Ovary (tissue), 9 donors: ENCODE data around the gene NEMP2. TPM values are rescaled to one million over a fixed set of nuclear protein-coding genes. Genes with fewer than 3 reads are reported as not detected.

Source experiments
- DNase-seq, 5 donors: peaks; one replicate each; pipeline ENCODE4 v3.0.0-alpha.2; 2019 to 2020
- H3K27ac ChIP-seq, 2 donors: fragments of 200-600 bp; one replicate each; pipeline versions ENCODE4 v1.5.1 to v1.8.0; 2019 to 2022
- H3K27me3 ChIP-seq: fragments of 200-600 bp; one replicate; pipeline ENCODE4 v1.8.0; 2022
- H3K36me3 ChIP-seq: fragments of 200-600 bp; sonication (generic); one replicate; pipeline ENCODE4 v1.5.1; 2019
- H3K4me1 ChIP-seq: one replicate; pipeline ENCODE4 v1.8.1; 2013; ENCODE audit warnings: mild to moderate bottlenecking, moderate library complexity; ENCODE audit not compliant: insufficient read depth
- H3K4me3 ChIP-seq: fragments of 200-600 bp; sonication (generic); one replicate; pipeline ENCODE4 v1.5.1; 2017
- H3K9me3 ChIP-seq, 2 donors: fragments of 200-600 bp in 1 of 2; sonication (generic) in 1 of 2; one replicate each; pipeline versions ENCODE4 v1.5.1 to v1.8.1; 2013 to 2019; ENCODE audit warnings: mild to moderate bottlenecking in 1 of 2, moderate library complexity in 1 of 2
- CTCF ChIP-seq, 3 donors: fragments of 450-650 bp in 2 of 3; fragments of 200-600 bp in 1 of 3; IDR thresholded peaks; one replicate each; pipeline versions ENCODE4 v1.5.1 to v1.8.0; 2016 to 2022; ENCODE audit warnings: antibody characterized with exemption in 3 of 3, mild to moderate bottlenecking in 1 of 3
- EP300 ChIP-seq: sonication (generic); formaldehyde crosslinking; IDR thresholded peaks from one replicate; pipeline ENCODE4 v1.6.1; 2017; ENCODE audit warnings: antibody characterized with exemption
- POLR2A ChIP-seq: fragments of 450-650 bp; IDR thresholded peaks from one replicate; pipeline ENCODE4 v1.6.1; 2017; ENCODE audit warnings: antibody characterized with exemption, mild to moderate bottlenecking, moderate library complexity
- WGBS, 3 donors: extraction: QIAGEN DNeasy Blood & Tissue Kit in 1 of 3; methylation state at CpG; one replicate each; pipeline versions ENCODE4 v1.1.5 to v1.1.7; 2013 to 2017; 5-methylcytosine and 5-hydroxymethylcytosine counted together
- intact Hi-C, 4 donors: fragments of 100-400 bp; cut with DNase I; formaldehyde crosslinking; loops; one replicate each; pipeline versions ENCODE4 v1.11.0 to v1.15.1; 2022 to 2023
- polyA plus RNA-seq, 2 donors: library from polyadenylated mRNA; stranded (reverse); fragments of 200-250 nt in 1 of 2; fragments of 350-450 nt in 1 of 2; fragmentation: Illumina TruSeq in 1 of 2; extraction: RNeasy Lipid Tissue Mini Kit (QIAGEN cat#74804) in 1 of 2; gene quantifications; one replicate each; pipeline ENCODE4 v1.2.3, GENCODE V29; 2013 to 2014
- total RNA-seq, 7 donors: library from RNA; depleted of rRNA in 2 of 7; stranded (reverse); fragments of >200 nt in 2 of 7; fragmentation: NEBNext Ultra II Directional in 3 of 7; extraction: Animal tissue kit (Norgen Biotek cat#: 25700) in 3 of 7; gene quantifications; one replicate each; pipeline versions ENCODE4 v1.1.0 to v1.2.4, GENCODE V29; 2016 to 2023
- donor health status: DM: no; HTN: no; CAD: no; lungs with moderate emphysema.
- donor health status: DM: no; HTN: no; CAD: no.
- donor health status: Bipolar disorder and iron deficiency.
- donor health status: DM: yes; HTN: yes; CAD: no.
- donor health status: DM: no; HTN: no; CAD: no.
- donor health status: DM: yes; HTN: yes; CAD: no.

The NEMP2 gene
- total and polyA plus RNA-seq, 9 donors = 1.4 to 6.4 (median 4.5) TPM

- Histone ChIP-seq H3K27ac (no peak overlapping the region), H3K4me3 (no peak overlapping the region), H3K9me3 (no peaks in the 10 kb centered on the region), H3K36me3 (no peaks in the 10 kb centered on the region), H3K4me1 (no peaks in the 10 kb centered on the region), H3K27me3 (no peaks in the 10 kb centered on the region)
- no peak for DNase-seq
- TF ChIP-seq EP300 = no peak
- no peak for TF ChIP-seq POLR2A
- TF ChIP-seq CTCF (IDR thresholded peaks at IDR 0.05) = no peak
- 86 to 96% (median 91%) methylated on average over 3 of the region's 3 CpGs for WGBS, 3 donors
- intact Hi-C loops = no loop called here
Observed at GRCh38 chr2:190490502-190490901, 44.0 kb downstream of the NEMP2 start.

DNA sequence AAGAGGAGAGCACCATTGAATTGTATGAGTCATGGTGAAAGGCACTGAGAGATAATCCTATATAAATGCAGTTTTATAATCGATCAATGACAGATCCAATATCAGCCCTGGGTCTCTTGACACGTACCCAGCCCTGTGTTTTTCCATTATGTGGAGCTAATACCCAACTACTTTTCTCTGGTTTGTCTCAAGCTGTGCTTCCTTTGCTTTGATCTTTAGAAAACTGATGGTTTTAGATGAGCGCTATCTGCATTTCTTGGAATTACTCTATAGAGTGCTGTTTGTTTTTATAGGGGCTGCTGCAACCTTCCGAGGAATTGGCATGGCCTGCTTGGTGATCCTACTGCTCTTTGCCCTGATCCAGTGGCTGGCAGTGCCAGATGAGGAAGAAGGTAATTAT lies 45.0 kb downstream of the NEMP2 start:
- no peak for DNase-seq
- Histone ChIP-seq H3K4me1 (no peaks in the 10 kb centered on the region), H3K9me3 (no peaks in the 10 kb centered on the region), H3K27ac (no peak overlapping the region), H3K36me3 (no peaks in the 10 kb centered on the region), H3K4me3 (no peak overlapping the region), H3K27me3 (no peaks in the 10 kb centered on the region)
- intact Hi-C loops = no loop called here
- WGBS, 3 donors = 91 to 96% (median 94%) methylated on average over 4 of the region's 4 CpGs
- TF ChIP-seq POLR2A = no peak
- no peak for TF ChIP-seq EP300
- no peak for TF ChIP-seq CTCF (IDR thresholded peaks at IDR 0.05)

GRCh38 chr2:190488516-190489233 lies 45.8 kb downstream of the NEMP2 start:
- TF ChIP-seq EP300 (no peak), POLR2A (no peak), CTCF (IDR thresholded peaks at IDR 0.05) (no peak)
- no peaks in the 10 kb centered on the region for H3K27me3 ChIP-seq
- no peak overlapping the region for H3K27ac ChIP-seq
- intact Hi-C loops = no loop called here
- no peak overlapping the region for H3K4me3 ChIP-seq
- WGBS, 3 donors = 94 to 96% (median 96%) methylated on average over 6 of the region's 6 CpGs
- no peaks in the 10 kb centered on the region for H3K4me1 ChIP-seq
- H3K9me3 ChIP-seq = no peaks in the 10 kb centered on the region
- H3K36me3 ChIP-seq = no peaks in the 10 kb centered on the region
- DNase-seq = no peak

DNA sequence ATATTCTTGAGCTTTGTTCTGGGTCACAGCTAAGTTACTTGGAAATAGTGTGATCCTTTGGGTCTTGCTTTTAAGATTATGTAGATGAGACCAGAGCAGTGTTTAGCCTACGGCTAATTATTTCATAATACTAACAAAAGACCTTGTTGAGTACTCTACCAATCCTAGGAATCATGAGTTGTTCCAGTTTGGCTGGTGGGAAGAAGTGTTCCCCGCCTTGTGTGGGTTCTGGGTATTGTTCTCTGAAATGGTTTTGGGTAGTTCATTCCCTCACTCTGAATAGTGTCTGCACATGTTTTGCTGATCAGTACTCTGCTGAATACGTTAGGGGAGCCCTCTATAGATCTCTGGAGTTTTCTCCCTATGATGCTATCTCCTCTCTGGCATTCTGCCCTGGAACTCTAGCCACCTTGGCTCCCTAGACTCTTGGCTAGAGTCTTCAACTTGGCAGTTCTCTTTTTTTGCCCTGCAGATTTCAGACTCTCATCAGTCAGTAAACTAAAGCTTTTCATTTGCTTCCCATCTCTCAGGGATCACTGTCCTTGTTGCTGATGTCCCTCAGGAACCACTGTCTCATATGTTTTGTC lies 48.4 kb downstream of the NEMP2 start:
- H3K9me3 ChIP-seq = no peaks in the 10 kb centered on the region
- TF ChIP-seq CTCF (IDR thresholded peaks at IDR 0.05) = no peak
- TF ChIP-seq POLR2A = no peak
- no peak for TF ChIP-seq EP300
- 77 to 92% (median 81%) methylated on average over 3 of the region's 3 CpGs for WGBS, 3 donors
- no peaks in the 10 kb centered on the region for H3K36me3 ChIP-seq
- no peaks in the 10 kb centered on the region for H3K27me3 ChIP-seq
- DNase-seq = no peak
- intact Hi-C loops = no loop called here
- H3K4me1 ChIP-seq = no peaks in the 10 kb centered on the region
- no peak overlapping the region for H3K27ac ChIP-seq
- no peak overlapping the region for H3K4me3 ChIP-seq
